ENCODE results near the gene EHD4. TPM values are rescaled to one million over a fixed set of nuclear protein-coding genes. Genes with fewer than 3 reads are reported as not detected.

Gene EHD4
- total and polyA plus RNA-seq, 2 donors (not counting 3 experiments of a cell fraction or from before 2014, with no cell fraction given) = 96.7 to 128 TPM

- no peaks in the 10 kb centered on the region for H3K9me3 ChIP-seq (replicated peaks; ENCODE audit: control insufficient read depth, insufficient read depth, low read length)
- peak overlapping the region; percentile 75 for H3K9ac ChIP-seq (replicated peaks; ENCODE audit: extremely low read depth, insufficient read depth, low read length)
- peaks cover 71% of the 10 kb centered on the region for H3K79me2 ChIP-seq (ENCODE audit: control insufficient read depth, insufficient read depth, low read length)
- no peak for DNase-seq (ENCODE audit: low read depth, low spot score)
- peaks cover 93% of the 10 kb centered on the region for H3K4me1 ChIP-seq (ENCODE audit: control insufficient read depth, extremely low read depth, insufficient read depth, low read length)
- no TSS peak for BruUV-seq (replicated peaks)
- no peaks in the 10 kb centered on the region for H3K9me1 ChIP-seq (replicated peaks; ENCODE audit: control insufficient read depth, extremely low read depth, insufficient read depth, low read length)
- intact Hi-C loops (cut with micrococcal nuclease) (no loop called here), dilution Hi-C loops (cut with MboI; ENCODE audit: extremely low pct_ligation_motif_present, low sequenced_read_pairs) (no loop called here)
- FAIRE-seq = no peak
- no peaks in the 10 kb centered on the region for H3K27me3 ChIP-seq (ENCODE audit: control insufficient read depth in 2 of 2, insufficient read depth in 2 of 2, low read length in 2 of 2)
- TF ChIP-seq GATA2 (IDR thresholded peaks at IDR 0.05; ENCODE audit: insufficient read depth, insufficient read length, low read depth, low read length) = no peak
- no peak for TF ChIP-seq EZH2 (IDR thresholded peaks at IDR 0.05; ENCODE audit: borderline replicate concordance, low read depth, low read length, severe bottlenecking)
- no peak for TF ChIP-seq POLR2A (IDR thresholded peaks at IDR 0.05; ENCODE audit: low read depth, low read length)
- TF ChIP-seq MYC (IDR thresholded peaks at IDR 0.05; ENCODE audit: low read depth, low read length) = no peak
- no peak for TF ChIP-seq MAX (IDR thresholded peaks at IDR 0.05; ENCODE audit: insufficient read depth, insufficient read length)
- no peak for TF ChIP-seq CTCF (IDR thresholded peaks at IDR 0.05; ENCODE audit: extremely low read depth in 1 of 2, insufficient read depth in 1 of 2, low read depth in 1 of 2, low read length in 2 of 2)
- no peak for TF ChIP-seq POLR2AphosphoS5 (IDR thresholded peaks at IDR 0.05; ENCODE audit: insufficient read depth, low read depth, low read length)
- no peak for TF ChIP-seq JUN (IDR thresholded peaks at IDR 0.05; ENCODE audit: borderline replicate concordance, insufficient read depth, insufficient read length, low read depth)
- TF ChIP-seq FOS (IDR thresholded peaks at IDR 0.05; ENCODE audit: borderline replicate concordance, insufficient read depth, low read length) = no peak
- H3K36me3 ChIP-seq (ENCODE audit: control insufficient read depth in 2 of 2, extremely low read depth in 1 of 2, insufficient read depth in 2 of 2, low read length in 2 of 2) = peaks cover 5 to 8% of the 10 kb centered on the region in 2 experiments
- no peak overlapping the region for H3K4me3 ChIP-seq (replicated peaks in 1 of 3; ENCODE audit: insufficient read depth in 1 of 3, low read depth in 1 of 3, low read length in 3 of 3)
- no peak overlapping the region for H2AFZ ChIP-seq (ENCODE audit: low read depth, low read length)
- peak overlapping the region; percentile 99 for H3K27ac ChIP-seq (ENCODE audit: insufficient read depth, low read depth, low read length)
- CTCF ChIA-PET = interaction anchor here (0.9 to 2.8 kb wide), 3 partner anchors 22 to 56 kb away, joined by 3 to 12 read pairs (median 5); partner anchors contain the start of gene EHD4
- no peaks in the 10 kb centered on the region for H4K20me1 ChIP-seq (replicated peaks; ENCODE audit: control insufficient read depth, extremely low read depth, insufficient read depth, low read length)
- POLR2A ChIA-PET = interaction anchor here (0.8 kb wide), 1 partner anchor 34 kb away, joined by 4 read pairs; no protein-coding TSS in a partner anchor
- no peak overlapping the region for H3K4me2 ChIP-seq (ENCODE audit: insufficient read depth, low read length)
These were observed 39.0 kb downstream of the EHD4 start for GRCh38 chr15:41933326-41933725.
